Neural cell (in vitro differentiated cells): ENCODE data around the gene CTSF. TPM values are rescaled to one million over a fixed set of nuclear protein-coding genes. Genes with fewer than 3 reads are reported as not detected.

Source experiments
- H2AFZ ChIP-seq: fragments of 200-600, 300-800 bp; sonication (generic), shearing (Covaris generic); 2 replicates; pipeline ENCODE4 v1.6.0; 2014; ENCODE audit warnings: low read depth, mild to moderate bottlenecking, antibody characterized with exemption, low read length, moderate library complexity
- H3F3A ChIP-seq: fragments of 200-600 bp; shearing (Covaris generic); 2 replicates; pipeline ENCODE4 v1.6.1; 2016; ENCODE audit warnings: mild to moderate bottlenecking, moderate library complexity, mixed read lengths, antibody characterized with exemption, low read length; ENCODE audit not compliant: insufficient read depth, poor library complexity, severe bottlenecking
- H3K27ac ChIP-seq: fragments of 200-600, 300-800 bp; sonication (generic), shearing (Covaris generic); 2 replicates; pipeline ENCODE4 v1.5.1; 2014; ENCODE audit warnings: mild to moderate bottlenecking, low read length, moderate library complexity
- H3K27me3 ChIP-seq: fragments of 300-800, 200-600 bp; sonication (generic), shearing (Covaris generic); 2 replicates; pipeline ENCODE4 v1.6.0; 2014; ENCODE audit warnings: mild to moderate bottlenecking, low read depth, low read length, moderate library complexity; ENCODE audit not compliant: insufficient read depth
- H3K36me3 ChIP-seq: fragments of 300-800, 200-600 bp; sonication (generic), shearing (Covaris generic); 2 replicates; pipeline ENCODE4 v1.5.1; 2014; ENCODE audit warnings: mild to moderate bottlenecking, antibody characterized with exemption, low read length, moderate library complexity; ENCODE audit not compliant: insufficient read depth
- H3K4me2 ChIP-seq: fragments of 300-800, 200-600 bp; sonication (generic), shearing (Covaris generic); 2 replicates; pipeline ENCODE4 v1.6.0; 2014; ENCODE audit warnings: mild to moderate bottlenecking, low read length
- H3K4me3 ChIP-seq: fragments of 300-800, 200-600 bp; sonication (generic), shearing (Covaris generic); 2 replicates; pipeline ENCODE4 v1.5.1; 2014; ENCODE audit warnings: mild to moderate bottlenecking, low read length, moderate library complexity
- H3K79me2 ChIP-seq: fragments of 200-600 bp; shearing (Covaris generic); replicated peaks from 2 replicates; pipeline ENCODE4 v1.6.0; 2014; ENCODE audit warnings: mild to moderate bottlenecking, low read length, moderate library complexity; ENCODE audit not compliant: insufficient read depth
- H3K9ac ChIP-seq: fragments of 300-800, 200-600 bp; sonication (generic), shearing (Covaris generic); 2 replicates; pipeline ENCODE4 v1.6.1; 2016; ENCODE audit warnings: mild to moderate bottlenecking, low read length, mixed read lengths
- H3K9me2 ChIP-seq: fragments of 200-600 bp; shearing (Covaris generic); 2 replicates; pipeline ENCODE4 v1.6.1; 2016; ENCODE audit warnings: mild to moderate bottlenecking, low read length, mixed read lengths; ENCODE audit not compliant: insufficient read depth
- H3K9me3 ChIP-seq: fragments of 200-600, 300-800 bp; sonication (generic), shearing (Covaris generic); 2 replicates; pipeline ENCODE4 v1.6.1; 2016; ENCODE audit warnings: mild to moderate bottlenecking, mixed run types, low read length, moderate library complexity, mixed read lengths
- H4K20me1 ChIP-seq: fragments of 200-600 bp; shearing (Covaris generic); 2 replicates; pipeline ENCODE4 v1.6.1; 2016; ENCODE audit warnings: mild to moderate bottlenecking, mixed run types; ENCODE audit not compliant: insufficient read depth
- CTCF ChIP-seq: fragments of 450-650 bp; IDR thresholded peaks from 2 replicates; pipeline ENCODE4 v1.5.1; 2014; ENCODE audit warnings: antibody characterized with exemption, mild to moderate bottlenecking, moderate library complexity; ENCODE audit not compliant: poor library complexity, severe bottlenecking
- EP300 ChIP-seq: fragments of 450-650 bp; conservative IDR thresholded peaks from 2 replicates; pipeline ENCODE4 v1.6.1; 2014; ENCODE audit warnings: antibody characterized with exemption, mild to moderate bottlenecking, moderate library complexity; ENCODE audit not compliant: poor library complexity, severe bottlenecking
- EZH2 ChIP-seq: fragments of 200-600, 300-800 bp; shearing (Covaris generic), sonication (generic); IDR thresholded peaks from 2 replicates; pipeline ENCODE4 v1.6.1; 2014; ENCODE audit warnings: antibody characterized with exemption, low read length, borderline replicate concordance, mild to moderate bottlenecking; ENCODE audit not compliant: insufficient read depth, poor library complexity, severe bottlenecking
- MXI1 ChIP-seq: fragments of 450-650 bp; conservative IDR thresholded peaks from 2 replicates; pipeline ENCODE4 v1.6.1; 2014; ENCODE audit warnings: antibody characterized with exemption, mild to moderate bottlenecking; ENCODE audit not compliant: poor library complexity, severe bottlenecking
- POLR2AphosphoS5 ChIP-seq: IDR thresholded peaks from 2 replicates; pipeline ENCODE4 v1.6.1; 2012
- RAD21 ChIP-seq: fragments of 450-650 bp; conservative IDR thresholded peaks from 2 replicates; pipeline ENCODE4 v1.6.1; 2014; ENCODE audit warnings: antibody characterized with exemption, mild to moderate bottlenecking, moderate library complexity
- REST ChIP-seq: IDR thresholded peaks from 2 replicates; pipeline ENCODE4 v1.6.1; 2012; ENCODE audit warnings: borderline replicate concordance
- SMC3 ChIP-seq: fragments of 450-650 bp; conservative IDR thresholded peaks from 2 replicates; pipeline ENCODE4 v1.6.1; 2014; ENCODE audit warnings: antibody characterized with exemption, mild to moderate bottlenecking, moderate library complexity; ENCODE audit not compliant: poor library complexity
- TAF1 ChIP-seq: IDR thresholded peaks from 2 replicates; pipeline ENCODE4 v1.6.1; 2012; ENCODE audit warnings: low read depth
- polyA plus RNA-seq: library from polyadenylated mRNA; depleted of rRNA; stranded (reverse); fragments of >200 nt; gene quantifications from 2 replicates; pipeline ENCODE4 v1.2.3, GENCODE V29; 2014

CTSF gene
- polyA plus RNA-seq, 1 donor from 2014 or later, result 2.7 TPM

- Histone ChIP-seq H4K20me1 (no peaks in the 10 kb centered on the region), H3K79me2 (no peaks in the 10 kb centered on the region), H3K27ac (no peak overlapping the region), H2AFZ (no peak overlapping the region), H3F3A (no peaks in the 10 kb centered on the region), H3K4me3 (no peak overlapping the region), H3K27me3 (no peaks in the 10 kb centered on the region), H3K9me3 (no peaks in the 10 kb centered on the region), H3K9ac (no peak overlapping the region), H3K4me2 (no peak overlapping the region), H3K36me3 (no peaks in the 10 kb centered on the region), H3K9me2 (no peaks in the 10 kb centered on the region)
- no peak for TF ChIP-seq CTCF
- no peak for TF ChIP-seq EP300
- TF ChIP-seq MXI1, result no peak
- no peak for TF ChIP-seq POLR2AphosphoS5
- no peak for TF ChIP-seq SMC3
- no peak for TF ChIP-seq REST
- TF ChIP-seq RAD21, result no peak
- no peak for TF ChIP-seq EZH2
- no peak for TF ChIP-seq TAF1
Observed at GRCh38 chr11:66598993-66599392, 30.6 kb upstream of the CTSF start.

- Histone ChIP-seq H3K9ac (no peak overlapping the region), H3K9me3 (peaks cover 14% of the 10 kb centered on the region), H3F3A (no peaks in the 10 kb centered on the region), H4K20me1 (no peaks in the 10 kb centered on the region), H3K36me3 (no peaks in the 10 kb centered on the region), H3K4me3 (no peak overlapping the region), H3K27me3 (no peaks in the 10 kb centered on the region), H3K4me2 (no peak overlapping the region), H2AFZ (no peak overlapping the region), H3K27ac (no peak overlapping the region), H3K79me2 (no peaks in the 10 kb centered on the region), H3K9me2 (no peaks in the 10 kb centered on the region)
- TF ChIP-seq TAF1 (no peak), POLR2AphosphoS5 (no peak), EZH2 (no peak), EP300 (no peak), CTCF (no peak), REST (no peak), SMC3 (no peak), MXI1 (no peak), RAD21 (no peak)
Observed at GRCh38 chr11:66595245-66595904, 27.0 kb upstream of the CTSF start.
